ENCODE data around the gene APOL6.

DNA sequence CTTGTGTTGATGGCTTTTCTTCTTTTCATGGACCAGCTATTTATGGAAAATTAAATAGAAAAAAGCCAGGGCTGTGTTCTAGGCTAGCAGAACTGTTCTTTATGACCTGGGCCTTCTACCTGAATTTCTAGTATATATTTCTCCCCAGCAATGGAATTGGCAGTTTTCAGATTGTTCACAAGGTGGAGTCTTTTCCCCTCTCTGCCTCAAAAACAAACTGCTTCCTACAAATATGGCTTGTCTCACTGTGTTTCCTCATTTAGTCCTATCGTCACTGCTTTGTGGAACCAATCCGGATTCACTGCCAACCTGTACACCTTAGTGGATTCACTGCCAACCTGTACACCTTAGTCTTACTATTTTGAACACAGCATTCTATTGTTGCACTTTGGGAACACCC is 64.4 kb downstream of the APOL6 start:
- TF ChIP-seq, protein P1, sequence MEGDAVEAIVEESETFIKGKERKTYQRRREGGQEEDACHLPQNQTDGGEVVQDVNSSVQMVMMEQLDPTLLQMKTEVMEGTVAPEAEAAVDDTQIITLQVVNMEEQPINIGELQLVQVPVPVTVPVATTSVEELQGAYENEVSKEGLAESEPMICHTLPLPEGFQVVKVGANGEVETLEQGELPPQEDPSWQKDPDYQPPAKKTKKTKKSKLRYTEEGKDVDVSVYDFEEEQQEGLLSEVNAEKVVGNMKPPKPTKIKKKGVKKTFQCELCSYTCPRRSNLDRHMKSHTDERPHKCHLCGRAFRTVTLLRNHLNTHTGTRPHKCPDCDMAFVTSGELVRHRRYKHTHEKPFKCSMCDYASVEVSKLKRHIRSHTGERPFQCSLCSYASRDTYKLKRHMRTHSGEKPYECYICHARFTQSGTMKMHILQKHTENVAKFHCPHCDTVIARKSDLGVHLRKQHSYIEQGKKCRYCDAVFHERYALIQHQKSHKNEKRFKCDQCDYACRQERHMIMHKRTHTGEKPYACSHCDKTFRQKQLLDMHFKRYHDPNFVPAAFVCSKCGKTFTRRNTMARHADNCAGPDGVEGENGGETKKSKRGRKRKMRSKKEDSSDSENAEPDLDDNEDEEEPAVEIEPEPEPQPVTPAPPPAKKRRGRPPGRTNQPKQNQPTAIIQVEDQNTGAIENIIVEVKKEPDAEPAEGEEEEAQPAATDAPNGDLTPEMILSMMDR (tag by site-specific recombination; IDR thresholded peaks at IDR 0.05) = no peak
- TF ChIP-seq, protein P2, sequence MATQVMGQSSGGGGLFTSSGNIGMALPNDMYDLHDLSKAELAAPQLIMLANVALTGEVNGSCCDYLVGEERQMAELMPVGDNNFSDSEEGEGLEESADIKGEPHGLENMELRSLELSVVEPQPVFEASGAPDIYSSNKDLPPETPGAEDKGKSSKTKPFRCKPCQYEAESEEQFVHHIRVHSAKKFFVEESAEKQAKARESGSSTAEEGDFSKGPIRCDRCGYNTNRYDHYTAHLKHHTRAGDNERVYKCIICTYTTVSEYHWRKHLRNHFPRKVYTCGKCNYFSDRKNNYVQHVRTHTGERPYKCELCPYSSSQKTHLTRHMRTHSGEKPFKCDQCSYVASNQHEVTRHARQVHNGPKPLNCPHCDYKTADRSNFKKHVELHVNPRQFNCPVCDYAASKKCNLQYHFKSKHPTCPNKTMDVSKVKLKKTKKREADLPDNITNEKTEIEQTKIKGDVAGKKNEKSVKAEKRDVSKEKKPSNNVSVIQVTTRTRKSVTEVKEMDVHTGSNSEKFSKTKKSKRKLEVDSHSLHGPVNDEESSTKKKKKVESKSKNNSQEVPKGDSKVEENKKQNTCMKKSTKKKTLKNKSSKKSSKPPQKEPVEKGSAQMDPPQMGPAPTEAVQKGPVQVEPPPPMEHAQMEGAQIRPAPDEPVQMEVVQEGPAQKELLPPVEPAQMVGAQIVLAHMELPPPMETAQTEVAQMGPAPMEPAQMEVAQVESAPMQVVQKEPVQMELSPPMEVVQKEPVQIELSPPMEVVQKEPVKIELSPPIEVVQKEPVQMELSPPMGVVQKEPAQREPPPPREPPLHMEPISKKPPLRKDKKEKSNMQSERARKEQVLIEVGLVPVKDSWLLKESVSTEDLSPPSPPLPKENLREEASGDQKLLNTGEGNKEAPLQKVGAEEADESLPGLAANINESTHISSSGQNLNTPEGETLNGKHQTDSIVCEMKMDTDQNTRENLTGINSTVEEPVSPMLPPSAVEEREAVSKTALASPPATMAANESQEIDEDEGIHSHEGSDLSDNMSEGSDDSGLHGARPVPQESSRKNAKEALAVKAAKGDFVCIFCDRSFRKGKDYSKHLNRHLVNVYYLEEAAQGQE (tag by site-specific recombination; IDR thresholded peaks at IDR 0.05) = no peak
- TF ChIP-seq ZNF266 (tag by site-specific recombination; IDR thresholded peaks at IDR 0.05; ENCODE audit: low read depth) (no peak), ZNF404 (tag by site-specific recombination; IDR thresholded peaks at IDR 0.05) (no peak), ZBTB21 (tag by site-specific recombination; IDR thresholded peaks at IDR 0.05) (no peak), ZNF660 (tag by site-specific recombination; IDR thresholded peaks at IDR 0.05) (no peak), ZNF658 (tag by site-specific recombination; IDR thresholded peaks at IDR 0.05) (no peak)
